Measurements from ENCODE around the gene EXO1.

- TF ChIP-seq CTCF (IDR thresholded peaks at IDR 0.05; ENCODE audit: low read depth, low read length, poor library complexity, severe bottlenecking) (no peak), EZH2phosphoT487 (IDR thresholded peaks at IDR 0.05; ENCODE audit: borderline replicate concordance, low read length) (no peak)
Observed at GRCh38 chr1:241837416-241837815, 10.6 kb upstream of the EXO1 start.

All from DOHH2 (cell line).